Measurements from ENCODE around the gene RALGPS1.

Gene RALGPS1

GRCh38 chr9:126914458-126915280, at the start of gene RALGPS1:
Gene RALGPS1, plus strand, starts transcription at chr9:126914782. Its CDS starts 47,508 bp downstream, at chr9:126962290.
- DNase-seq: peak; percentile 91

GRCh38 chr9:126869368-126869767, 45.2 kb upstream of the RALGPS1 start:
- no peak for DNase-seq

- DNase-seq: no peak
Observed at GRCh38 chr9:126872516-126872915, 42.1 kb upstream of the RALGPS1 start.

GRCh38 chr9:126874546-126875314, 39.9 kb upstream of the RALGPS1 start:
- no peak for DNase-seq

GRCh38 chr9:126875756-126876510, 38.6 kb upstream of the RALGPS1 start:
- no peak for DNase-seq

- DNase-seq: no peak
Observed at GRCh38 chr9:126876531-126876930, 38.1 kb upstream of the RALGPS1 start.

- no peak for DNase-seq
Observed at GRCh38 chr9:126877418-126877817, 37.2 kb upstream of the RALGPS1 start.

- DNase-seq: no peak
Observed at GRCh38 chr9:126879288-126879687, 35.3 kb upstream of the RALGPS1 start.

- DNase-seq: no peak
Observed at GRCh38 chr9:126880226-126880946, 34.2 kb upstream of the RALGPS1 start.

GRCh38 chr9:126880947-126881332, 33.6 kb upstream of the RALGPS1 start:
- no peak for DNase-seq

- DNase-seq: no peak
Observed at GRCh38 chr9:126882746-126883145, 31.8 kb upstream of the RALGPS1 start.

GRCh38 chr9:126883636-126884035, 30.9 kb upstream of the RALGPS1 start:
- no peak for DNase-seq

GRCh38 chr9:126885131-126885641, 29.4 kb upstream of the RALGPS1 start:
- no peak for DNase-seq

GRCh38 chr9:126886034-126886822, 28.4 kb upstream of the RALGPS1 start:
- DNase-seq: no peak

GRCh38 chr9:126886897-126887296, 27.7 kb upstream of the RALGPS1 start:
- DNase-seq: no peak

GRCh38 chr9:126891676-126892075, 22.9 kb upstream of the RALGPS1 start:
- DNase-seq: no peak

- DNase-seq: no peak
Observed at GRCh38 chr9:126893079-126893478, 21.5 kb upstream of the RALGPS1 start.

- DNase-seq: no peak
Observed at GRCh38 chr9:126894052-126894603, 20.5 kb upstream of the RALGPS1 start.

GRCh38 chr9:126902210-126902609, 12.4 kb upstream of the RALGPS1 start:
- DNase-seq: no peak

- no peak for DNase-seq
Observed at GRCh38 chr9:126904586-126904985, 10.0 kb upstream of the RALGPS1 start.

- no peak for DNase-seq
Observed at GRCh38 chr9:126906091-126906490, 8.5 kb upstream of the RALGPS1 start.

All from activated naive CD4-positive, alpha-beta T cell treated with anti-CD3 and anti-CD28 coated beads, Interleukin-2, amount 50 U/mL, for 16 hours (primary cell).